Pons (tissue), 1 donor: ENCODE data around the gene CACUL1.

Experiments used
- DNase-seq: peaks from one replicate; pipeline ENCODE4 v3.0.0-alpha.2; 2016; ENCODE audit warnings: low spot score

The CACUL1 gene

GRCh38 chr10:118732245-118733165, 22.3 kb downstream of the CACUL1 start:
- DNase-seq, result no peak

GRCh38 chr10:118730756-118731456, 23.9 kb downstream of the CACUL1 start:
- no peak for DNase-seq

- peak; percentile 80 for DNase-seq
Observed at GRCh38 chr10:118729641-118730258, 25.0 kb downstream of the CACUL1 start.

- no peak for DNase-seq
Observed at GRCh38 chr10:118729200-118729599, 25.6 kb downstream of the CACUL1 start.

GRCh38 chr10:118725886-118726500, 28.8 kb downstream of the CACUL1 start:
- no peak for DNase-seq

GRCh38 chr10:118723466-118723865, 31.3 kb downstream of the CACUL1 start:
- DNase-seq, result no peak

GRCh38 chr10:118721539-118721876, 33.3 kb downstream of the CACUL1 start:
- DNase-seq, result no peak

- peak; percentile 69 for DNase-seq
Observed at GRCh38 chr10:118720685-118721538, 33.9 kb downstream of the CACUL1 start.

GRCh38 chr10:118714366-118714765, 40.4 kb downstream of the CACUL1 start:
- DNase-seq, result no peak

GRCh38 chr10:118712930-118713634, 41.7 kb downstream of the CACUL1 start:
- no peak for DNase-seq

GRCh38 chr10:118712080-118712479, 42.7 kb downstream of the CACUL1 start:
- no peak for DNase-seq

GRCh38 chr10:118710487-118710886, 44.3 kb downstream of the CACUL1 start:
- DNase-seq, result no peak

- no peak for DNase-seq
Observed at GRCh38 chr10:118708571-118708970, 46.2 kb downstream of the CACUL1 start.

- no peak for DNase-seq
Observed at GRCh38 chr10:118704711-118705110, 50.1 kb downstream of the CACUL1 start.

GRCh38 chr10:118701529-118702323, 53.0 kb downstream of the CACUL1 start:
- no peak for DNase-seq

GRCh38 chr10:118698421-118698820, 56.3 kb downstream of the CACUL1 start:
- DNase-seq, result no peak

- no peak for DNase-seq
Observed at GRCh38 chr10:118694848-118695247, 59.9 kb downstream of the CACUL1 start.

- peak; percentile 27 for DNase-seq
Observed at GRCh38 chr10:118692872-118693271, 61.9 kb downstream of the CACUL1 start.

GRCh38 chr10:118689070-118689858, 65.5 kb downstream of the CACUL1 start:
- DNase-seq, result no peak
